Measurements from ENCODE around the gene PRSS58.

The PRSS58 gene

DNA sequence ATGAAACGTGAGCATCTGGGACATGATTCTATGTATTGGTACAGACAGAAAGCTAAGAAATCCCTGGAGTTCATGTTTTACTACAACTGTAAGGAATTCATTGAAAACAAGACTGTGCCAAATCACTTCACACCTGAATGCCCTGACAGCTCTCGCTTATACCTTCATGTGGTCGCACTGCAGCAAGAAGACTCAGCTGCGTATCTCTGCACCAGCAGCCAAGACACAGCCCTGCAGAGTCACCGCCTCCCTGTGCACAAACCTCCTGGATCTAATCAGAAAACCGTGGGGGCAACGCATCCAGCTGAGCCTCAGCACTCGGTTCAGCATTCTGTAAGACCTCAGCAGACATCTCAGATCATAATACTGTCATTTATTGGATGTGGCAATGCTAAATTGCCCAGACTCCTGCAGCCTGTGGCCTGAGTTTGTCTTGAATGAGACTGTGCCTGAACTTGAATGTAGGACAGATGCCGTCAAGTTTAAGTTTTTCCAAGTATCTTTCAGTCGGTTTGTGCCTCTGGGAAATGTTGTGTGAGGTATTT is 41.5 kb upstream of the PRSS58 start:
- in situ Hi-C loops (cut with HindIII; ENCODE audit: low sequenced_read_pairs): no loop called here
- H3K4me3 ChIP-seq (ENCODE audit: low read depth, low read length): no peak overlapping the region
- no peak for DNase-seq (ENCODE audit: low read depth)
- TF ChIP-seq, protein P1, sequence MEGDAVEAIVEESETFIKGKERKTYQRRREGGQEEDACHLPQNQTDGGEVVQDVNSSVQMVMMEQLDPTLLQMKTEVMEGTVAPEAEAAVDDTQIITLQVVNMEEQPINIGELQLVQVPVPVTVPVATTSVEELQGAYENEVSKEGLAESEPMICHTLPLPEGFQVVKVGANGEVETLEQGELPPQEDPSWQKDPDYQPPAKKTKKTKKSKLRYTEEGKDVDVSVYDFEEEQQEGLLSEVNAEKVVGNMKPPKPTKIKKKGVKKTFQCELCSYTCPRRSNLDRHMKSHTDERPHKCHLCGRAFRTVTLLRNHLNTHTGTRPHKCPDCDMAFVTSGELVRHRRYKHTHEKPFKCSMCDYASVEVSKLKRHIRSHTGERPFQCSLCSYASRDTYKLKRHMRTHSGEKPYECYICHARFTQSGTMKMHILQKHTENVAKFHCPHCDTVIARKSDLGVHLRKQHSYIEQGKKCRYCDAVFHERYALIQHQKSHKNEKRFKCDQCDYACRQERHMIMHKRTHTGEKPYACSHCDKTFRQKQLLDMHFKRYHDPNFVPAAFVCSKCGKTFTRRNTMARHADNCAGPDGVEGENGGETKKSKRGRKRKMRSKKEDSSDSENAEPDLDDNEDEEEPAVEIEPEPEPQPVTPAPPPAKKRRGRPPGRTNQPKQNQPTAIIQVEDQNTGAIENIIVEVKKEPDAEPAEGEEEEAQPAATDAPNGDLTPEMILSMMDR (IDR thresholded peaks at IDR 0.05; ENCODE audit: low read depth, low read length, missing control alignments): no peak

DNA sequence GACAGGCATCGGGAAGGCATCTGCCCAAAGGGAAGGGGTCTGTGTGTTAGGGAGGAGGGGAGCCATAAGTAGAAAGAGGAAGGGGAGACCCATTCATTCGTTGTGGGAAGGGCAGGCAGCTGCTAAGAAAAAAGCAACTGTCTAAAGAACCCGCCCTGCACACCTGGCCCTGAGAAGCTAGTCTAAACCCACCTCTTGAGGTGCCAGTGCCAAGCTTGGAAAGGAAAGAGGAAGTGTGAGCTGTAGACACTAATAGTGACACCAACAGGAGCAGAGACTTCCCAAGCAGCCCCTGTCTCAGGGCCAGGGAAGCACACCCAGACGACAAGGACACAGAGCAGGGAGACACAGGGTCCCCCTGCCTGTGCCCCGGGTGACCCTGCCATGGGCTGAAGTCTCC is 40.8 kb upstream of the PRSS58 start:
- no peak for DNase-seq (ENCODE audit: low read depth)
- in situ Hi-C loops (cut with HindIII; ENCODE audit: low sequenced_read_pairs): no loop called here
- H3K4me3 ChIP-seq (ENCODE audit: low read depth, low read length): no peak overlapping the region
- TF ChIP-seq, protein P1 (IDR thresholded peaks at IDR 0.05; ENCODE audit: low read depth, low read length, missing control alignments): no peak

DNA sequence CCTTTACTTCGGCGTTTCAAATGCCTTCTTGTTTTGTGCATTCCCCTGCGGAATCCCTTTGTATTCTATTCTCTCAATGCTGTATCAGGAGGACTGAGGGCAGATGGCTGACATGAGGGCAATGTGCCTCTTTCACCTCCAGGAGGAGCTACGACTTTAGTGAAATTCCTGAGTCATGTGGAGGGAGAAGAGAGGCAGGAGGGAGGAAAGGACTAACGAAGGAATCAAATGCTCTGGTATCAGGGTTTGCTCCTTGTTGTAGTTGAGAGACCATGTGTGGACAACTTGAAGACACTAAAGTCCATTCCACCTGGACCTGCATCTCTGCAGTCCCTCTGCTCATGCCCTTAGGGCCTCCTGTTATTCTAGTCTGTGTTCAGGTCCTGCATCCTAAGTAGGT is 40.2 kb upstream of the PRSS58 start:
- no peak for DNase-seq (ENCODE audit: low read depth)
- in situ Hi-C loops (cut with HindIII; ENCODE audit: low sequenced_read_pairs): no loop called here
- H3K4me3 ChIP-seq (ENCODE audit: low read depth, low read length): no peak overlapping the region
- TF ChIP-seq, protein P1 (IDR thresholded peaks at IDR 0.05; ENCODE audit: low read depth, low read length, missing control alignments): peak; percentile 20

DNA sequence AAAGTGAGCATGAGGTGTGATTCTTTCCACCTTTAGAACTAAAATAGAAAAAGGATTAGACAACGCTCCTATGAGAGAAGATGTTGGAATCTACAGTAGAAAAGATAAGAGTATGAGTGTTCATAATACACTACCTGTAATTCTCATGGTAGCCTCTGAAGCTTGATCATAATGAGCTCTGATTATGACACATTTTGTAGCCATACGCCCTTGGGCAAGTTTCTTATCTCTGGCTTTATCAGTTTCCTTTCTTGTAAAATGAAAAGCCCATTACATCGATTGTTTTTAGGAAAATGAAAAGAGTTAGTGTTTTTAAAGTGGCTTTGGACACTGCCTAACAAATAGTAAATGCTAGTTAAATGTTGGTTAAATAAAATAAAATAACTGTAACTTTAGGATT is 22.4 kb upstream of the PRSS58 start:
- DNase-seq (ENCODE audit: low read depth): no peak
- H3K4me3 ChIP-seq (ENCODE audit: low read depth, low read length): no peak overlapping the region
- in situ Hi-C loops (cut with HindIII; ENCODE audit: low sequenced_read_pairs): no loop called here
- TF ChIP-seq, protein P1 (IDR thresholded peaks at IDR 0.05; ENCODE audit: low read depth, low read length, missing control alignments): no peak

DNA sequence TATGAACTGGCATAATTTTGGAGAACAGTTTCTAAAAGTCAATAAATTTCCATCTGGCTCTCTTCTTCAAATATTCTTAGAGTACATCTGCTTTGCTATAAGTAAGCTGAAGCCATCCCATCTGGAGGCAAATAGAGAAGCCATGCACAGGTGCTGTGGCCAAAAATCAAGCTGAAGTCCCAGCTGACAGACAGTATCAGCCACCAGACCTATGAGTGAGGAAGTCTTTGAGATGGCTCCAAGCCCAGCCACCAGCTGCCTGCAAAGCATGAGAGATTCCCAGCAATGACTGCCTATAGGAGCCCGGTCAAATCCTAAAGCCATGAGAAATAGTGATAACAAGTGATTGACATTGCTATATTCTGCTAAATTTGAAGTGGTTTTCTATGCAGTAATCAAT is 21.7 kb upstream of the PRSS58 start:
- DNase-seq (ENCODE audit: low read depth): no peak
- no peak overlapping the region for H3K4me3 ChIP-seq (ENCODE audit: low read depth, low read length)
- in situ Hi-C loops (cut with HindIII; ENCODE audit: low sequenced_read_pairs): no loop called here
- TF ChIP-seq, protein P1 (IDR thresholded peaks at IDR 0.05; ENCODE audit: low read depth, low read length, missing control alignments): no peak

DNA sequence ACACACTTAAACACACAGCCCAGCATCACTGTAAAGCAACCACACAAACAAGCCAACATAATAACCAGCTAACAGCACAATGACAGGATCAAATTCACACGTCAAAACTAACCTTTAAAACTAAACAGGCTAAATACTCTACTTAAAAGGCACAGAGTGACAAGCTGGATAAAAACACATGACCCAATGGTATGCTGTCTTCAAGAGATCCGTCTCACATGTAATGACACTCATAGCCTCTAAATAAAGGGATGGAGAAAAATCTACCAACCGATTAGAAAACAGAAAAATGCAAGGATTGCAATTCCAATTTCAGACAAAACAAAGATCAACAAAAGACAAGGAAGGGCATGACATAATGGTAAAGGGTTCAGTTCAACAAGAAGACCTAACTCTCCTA is 17.2 kb upstream of the PRSS58 start:
- no peak overlapping the region for H3K4me3 ChIP-seq (ENCODE audit: low read depth, low read length)
- DNase-seq (ENCODE audit: low read depth): no peak
- TF ChIP-seq, protein P1 (IDR thresholded peaks at IDR 0.05; ENCODE audit: low read depth, low read length, missing control alignments): no peak
- in situ Hi-C loops (cut with HindIII; ENCODE audit: low sequenced_read_pairs): no loop called here

DNA sequence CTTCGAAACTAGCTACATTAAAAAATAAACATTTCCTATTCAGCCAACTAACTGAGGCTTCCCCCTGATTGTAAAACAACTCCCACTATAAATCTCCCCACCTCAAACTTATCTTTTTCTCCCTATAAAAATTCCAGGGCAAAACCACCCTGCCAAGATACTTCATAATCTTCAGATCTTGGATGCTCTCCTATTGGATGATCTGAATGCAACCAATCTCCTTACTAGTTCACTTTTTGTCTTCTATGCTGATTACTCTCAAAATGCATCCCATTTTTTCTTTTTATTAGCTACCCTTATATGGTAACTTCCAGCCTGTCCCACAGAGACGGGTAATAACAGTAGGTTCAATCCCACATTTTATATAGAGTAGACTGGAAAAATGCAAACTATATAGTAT is 15.0 kb upstream of the PRSS58 start:
- TF ChIP-seq, protein P1 (IDR thresholded peaks at IDR 0.05; ENCODE audit: low read depth, low read length, missing control alignments): no peak
- in situ Hi-C loops (cut with HindIII; ENCODE audit: low sequenced_read_pairs): no loop called here
- H3K4me3 ChIP-seq (ENCODE audit: low read depth, low read length): no peak overlapping the region
- DNase-seq (ENCODE audit: low read depth): no peak

Data from astrocyte of the cerebellum (primary cell).